ENCODE measurements around the gene RCC1.

The RCC1 gene

DNA sequence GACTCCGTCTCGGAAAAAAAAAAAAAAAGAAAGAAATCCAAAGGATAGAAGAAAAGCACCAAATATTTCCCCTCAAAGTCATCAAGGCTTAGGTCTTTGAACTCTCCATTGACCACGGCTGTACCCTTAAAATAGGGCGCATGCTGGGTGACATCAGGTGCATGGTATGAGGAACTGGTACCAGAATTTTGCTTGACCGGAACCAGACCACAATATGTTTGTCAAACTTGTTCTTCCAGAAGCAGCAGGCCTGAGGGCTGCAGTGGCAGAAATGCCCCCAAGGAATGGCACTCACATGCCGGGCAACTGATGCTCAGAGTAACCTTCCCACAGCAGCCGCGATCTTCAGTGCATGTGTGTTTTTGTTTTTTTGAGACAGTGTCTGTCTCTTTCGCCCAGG lies 21.0 kb downstream of the RCC1 start (continued):
- TF ChIP-seq CSDC2 (CRISPR knock-in tag; IDR thresholded peaks at IDR 0.05) (no peak), BACH2 (CRISPR knock-in tag; IDR thresholded peaks at IDR 0.05; ENCODE audit: borderline replicate concordance) (no peak), GLIS3 (CRISPR knock-in tag; IDR thresholded peaks at IDR 0.05) (no peak)

DNA sequence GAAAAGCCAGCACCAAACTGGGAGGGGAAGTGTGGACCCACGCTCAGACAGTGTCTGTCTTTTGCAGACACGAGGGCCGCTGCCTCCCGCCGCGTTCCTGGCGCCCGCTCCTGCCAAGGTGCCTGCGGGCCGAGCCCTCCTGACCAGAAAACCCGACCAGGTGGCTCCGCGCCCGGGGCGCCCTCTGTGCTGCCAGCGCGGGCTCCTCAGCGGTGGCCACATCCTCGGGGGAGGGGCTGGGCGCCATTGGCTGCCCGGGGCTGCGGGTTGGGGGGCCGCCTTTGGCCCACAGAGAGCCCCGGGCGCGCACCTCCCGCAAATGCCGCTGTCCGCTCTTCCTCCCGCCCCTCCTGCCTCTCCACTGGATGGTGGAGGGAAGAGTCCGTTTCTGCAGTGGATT lies 24.6 kb downstream of the RCC1 start:
- no peak for ATAC-seq

DNA sequence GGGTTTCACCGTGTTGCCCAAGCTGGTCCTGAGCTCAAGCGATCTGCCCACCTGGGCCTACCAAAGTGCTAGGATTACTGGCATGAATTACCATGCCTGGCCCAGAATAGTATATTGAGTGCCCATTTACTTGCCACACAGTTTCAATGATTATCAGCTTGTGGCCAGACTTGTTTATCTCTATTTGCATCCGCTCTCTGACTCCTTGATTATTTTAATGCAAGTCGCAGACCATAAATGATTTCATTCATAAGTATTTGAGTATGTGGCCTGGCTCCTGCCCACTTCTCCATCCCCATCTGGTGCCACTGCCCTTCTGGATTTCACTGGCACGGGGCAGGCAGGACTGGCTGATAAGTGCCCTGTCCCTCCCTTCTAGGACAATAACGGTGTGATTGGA lies 28.8 kb downstream of the RCC1 start:
- ATAC-seq = no peak
- TF ChIP-seq TOX (CRISPR knock-in tag; IDR thresholded peaks at IDR 0.05; ENCODE audit: borderline replicate concordance) = no peak
- TF ChIP-seq ZNF565 (CRISPR knock-in tag; conservative IDR thresholded peaks at IDR 0.05; ENCODE audit: low read depth) = no peak
- TF ChIP-seq GLIS3 (CRISPR knock-in tag; IDR thresholded peaks at IDR 0.05) = no peak
- TF ChIP-seq, protein P1, sequence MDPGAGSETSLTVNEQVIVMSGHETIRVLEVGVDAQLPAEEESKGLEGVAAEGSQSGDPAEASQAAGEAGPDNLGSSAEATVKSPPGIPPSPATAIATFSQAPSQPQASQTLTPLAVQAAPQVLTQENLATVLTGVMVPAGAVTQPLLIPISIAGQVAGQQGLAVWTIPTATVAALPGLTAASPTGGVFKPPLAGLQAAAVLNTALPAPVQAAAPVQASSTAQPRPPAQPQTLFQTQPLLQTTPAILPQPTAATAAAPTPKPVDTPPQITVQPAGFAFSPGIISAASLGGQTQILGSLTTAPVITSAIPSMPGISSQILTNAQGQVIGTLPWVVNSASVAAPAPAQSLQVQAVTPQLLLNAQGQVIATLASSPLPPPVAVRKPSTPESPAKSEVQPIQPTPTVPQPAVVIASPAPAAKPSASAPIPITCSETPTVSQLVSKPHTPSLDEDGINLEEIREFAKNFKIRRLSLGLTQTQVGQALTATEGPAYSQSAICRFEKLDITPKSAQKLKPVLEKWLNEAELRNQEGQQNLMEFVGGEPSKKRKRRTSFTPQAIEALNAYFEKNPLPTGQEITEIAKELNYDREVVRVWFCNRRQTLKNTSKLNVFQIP (CRISPR knock-in tag; IDR thresholded peaks at IDR 0.05; ENCODE audit: borderline replicate concordance, low read depth) = no peak
- TF ChIP-seq ESRRG (CRISPR knock-in tag; IDR thresholded peaks at IDR 0.05) = no peak
- TF ChIP-seq, protein P2, sequence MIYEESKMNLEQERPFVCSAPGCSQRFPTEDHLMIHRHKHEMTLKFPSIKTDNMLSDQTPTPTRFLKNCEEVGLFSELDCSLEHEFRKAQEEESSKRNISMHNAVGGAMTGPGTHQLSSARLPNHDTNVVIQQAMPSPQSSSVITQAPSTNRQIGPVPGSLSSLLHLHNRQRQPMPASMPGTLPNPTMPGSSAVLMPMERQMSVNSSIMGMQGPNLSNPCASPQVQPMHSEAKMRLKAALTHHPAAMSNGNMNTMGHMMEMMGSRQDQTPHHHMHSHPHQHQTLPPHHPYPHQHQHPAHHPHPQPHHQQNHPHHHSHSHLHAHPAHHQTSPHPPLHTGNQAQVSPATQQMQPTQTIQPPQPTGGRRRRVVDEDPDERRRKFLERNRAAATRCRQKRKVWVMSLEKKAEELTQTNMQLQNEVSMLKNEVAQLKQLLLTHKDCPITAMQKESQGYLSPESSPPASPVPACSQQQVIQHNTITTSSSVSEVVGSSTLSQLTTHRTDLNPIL (CRISPR knock-in tag; IDR thresholded peaks at IDR 0.05; ENCODE audit: low read depth) = no peak
- no peak for TF ChIP-seq TCF4 (CRISPR knock-in tag; IDR thresholded peaks at IDR 0.05; ENCODE audit: borderline replicate concordance)
- TF ChIP-seq, protein P3, sequence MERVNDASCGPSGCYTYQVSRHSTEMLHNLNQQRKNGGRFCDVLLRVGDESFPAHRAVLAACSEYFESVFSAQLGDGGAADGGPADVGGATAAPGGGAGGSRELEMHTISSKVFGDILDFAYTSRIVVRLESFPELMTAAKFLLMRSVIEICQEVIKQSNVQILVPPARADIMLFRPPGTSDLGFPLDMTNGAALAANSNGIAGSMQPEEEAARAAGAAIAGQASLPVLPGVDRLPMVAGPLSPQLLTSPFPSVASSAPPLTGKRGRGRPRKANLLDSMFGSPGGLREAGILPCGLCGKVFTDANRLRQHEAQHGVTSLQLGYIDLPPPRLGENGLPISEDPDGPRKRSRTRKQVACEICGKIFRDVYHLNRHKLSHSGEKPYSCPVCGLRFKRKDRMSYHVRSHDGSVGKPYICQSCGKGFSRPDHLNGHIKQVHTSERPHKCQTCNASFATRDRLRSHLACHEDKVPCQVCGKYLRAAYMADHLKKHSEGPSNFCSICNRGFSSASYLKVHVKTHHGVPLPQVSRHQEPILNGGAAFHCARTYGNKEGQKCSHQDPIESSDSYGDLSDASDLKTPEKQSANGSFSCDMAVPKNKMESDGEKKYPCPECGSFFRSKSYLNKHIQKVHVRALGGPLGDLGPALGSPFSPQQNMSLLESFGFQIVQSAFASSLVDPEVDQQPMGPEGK (CRISPR knock-in tag; IDR thresholded peaks at IDR 0.05; ENCODE audit: borderline replicate concordance) = no peak

More for the DNA sequence above, 24.6 kb downstream of the RCC1 start:
- TF ChIP-seq ZFP30 (CRISPR knock-in tag; IDR thresholded peaks at IDR 0.05) (no peak), SNAI2 (CRISPR knock-in tag; IDR thresholded peaks at IDR 0.05) (no peak), TCF4 (CRISPR knock-in tag; IDR thresholded peaks at IDR 0.05; ENCODE audit: borderline replicate concordance) (no peak), ZNF565 (CRISPR knock-in tag; conservative IDR thresholded peaks at IDR 0.05; ENCODE audit: low read depth) (no peak), BACH2 (CRISPR knock-in tag; IDR thresholded peaks at IDR 0.05; ENCODE audit: borderline replicate concordance) (no peak), OSR1 (CRISPR knock-in tag; IDR thresholded peaks at IDR 0.05) (no peak), RARB (CRISPR knock-in tag; IDR thresholded peaks at IDR 0.05) (no peak)
- TF ChIP-seq, protein P1 (CRISPR knock-in tag; IDR thresholded peaks at IDR 0.05; ENCODE audit: borderline replicate concordance, low read depth) = no peak
- TF ChIP-seq, protein P2 (CRISPR knock-in tag; IDR thresholded peaks at IDR 0.05; ENCODE audit: low read depth) = no peak
- TF ChIP-seq, protein P3 (CRISPR knock-in tag; IDR thresholded peaks at IDR 0.05; ENCODE audit: borderline replicate concordance) = no peak
- TF ChIP-seq, protein P4, sequence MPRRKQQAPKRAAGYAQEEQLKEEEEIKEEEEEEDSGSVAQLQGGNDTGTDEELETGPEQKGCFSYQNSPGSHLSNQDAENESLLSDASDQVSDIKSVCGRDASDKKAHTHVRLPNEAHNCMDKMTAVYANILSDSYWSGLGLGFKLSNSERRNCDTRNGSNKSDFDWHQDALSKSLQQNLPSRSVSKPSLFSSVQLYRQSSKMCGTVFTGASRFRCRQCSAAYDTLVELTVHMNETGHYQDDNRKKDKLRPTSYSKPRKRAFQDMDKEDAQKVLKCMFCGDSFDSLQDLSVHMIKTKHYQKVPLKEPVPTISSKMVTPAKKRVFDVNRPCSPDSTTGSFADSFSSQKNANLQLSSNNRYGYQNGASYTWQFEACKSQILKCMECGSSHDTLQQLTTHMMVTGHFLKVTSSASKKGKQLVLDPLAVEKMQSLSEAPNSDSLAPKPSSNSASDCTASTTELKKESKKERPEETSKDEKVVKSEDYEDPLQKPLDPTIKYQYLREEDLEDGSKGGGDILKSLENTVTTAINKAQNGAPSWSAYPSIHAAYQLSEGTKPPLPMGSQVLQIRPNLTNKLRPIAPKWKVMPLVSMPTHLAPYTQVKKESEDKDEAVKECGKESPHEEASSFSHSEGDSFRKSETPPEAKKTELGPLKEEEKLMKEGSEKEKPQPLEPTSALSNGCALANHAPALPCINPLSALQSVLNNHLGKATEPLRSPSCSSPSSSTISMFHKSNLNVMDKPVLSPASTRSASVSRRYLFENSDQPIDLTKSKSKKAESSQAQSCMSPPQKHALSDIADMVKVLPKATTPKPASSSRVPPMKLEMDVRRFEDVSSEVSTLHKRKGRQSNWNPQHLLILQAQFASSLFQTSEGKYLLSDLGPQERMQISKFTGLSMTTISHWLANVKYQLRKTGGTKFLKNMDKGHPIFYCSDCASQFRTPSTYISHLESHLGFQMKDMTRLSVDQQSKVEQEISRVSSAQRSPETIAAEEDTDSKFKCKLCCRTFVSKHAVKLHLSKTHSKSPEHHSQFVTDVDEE (CRISPR knock-in tag; IDR thresholded peaks at IDR 0.05) = no peak
- TF ChIP-seq, protein P5, sequence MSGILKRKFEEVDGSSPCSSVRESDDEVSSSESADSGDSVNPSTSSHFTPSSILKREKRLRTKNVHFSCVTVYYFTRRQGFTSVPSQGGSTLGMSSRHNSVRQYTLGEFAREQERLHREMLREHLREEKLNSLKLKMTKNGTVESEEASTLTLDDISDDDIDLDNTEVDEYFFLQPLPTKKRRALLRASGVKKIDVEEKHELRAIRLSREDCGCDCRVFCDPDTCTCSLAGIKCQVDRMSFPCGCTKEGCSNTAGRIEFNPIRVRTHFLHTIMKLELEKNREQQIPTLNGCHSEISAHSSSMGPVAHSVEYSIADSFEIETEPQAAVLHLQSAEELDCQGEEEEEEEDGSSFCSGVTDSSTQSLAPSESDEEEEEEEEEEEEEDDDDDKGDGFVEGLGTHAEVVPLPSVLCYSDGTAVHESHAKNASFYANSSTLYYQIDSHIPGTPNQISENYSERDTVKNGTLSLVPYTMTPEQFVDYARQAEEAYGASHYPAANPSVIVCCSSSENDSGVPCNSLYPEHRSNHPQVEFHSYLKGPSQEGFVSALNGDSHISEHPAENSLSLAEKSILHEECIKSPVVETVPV (CRISPR knock-in tag; IDR thresholded peaks at IDR 0.05) = no peak
